Endometrium (tissue), 2 donors: ENCODE measurements around the gene PSKH1.
"Not testable (repeated sequence)": the region's sequence is repeated elsewhere in the genome, so short reads cannot be mapped to it uniquely, and the experiment has no call there.

Experiments used
- FAIRE-seq: peaks from 2 replicates; lab custom pipeline; 2012; peaks lifted over from hg19 to GRCh38; lab: Jason Lieb, UNC
- donor health status: control.
- donor health status: control.

Gene PSKH1

DNA sequence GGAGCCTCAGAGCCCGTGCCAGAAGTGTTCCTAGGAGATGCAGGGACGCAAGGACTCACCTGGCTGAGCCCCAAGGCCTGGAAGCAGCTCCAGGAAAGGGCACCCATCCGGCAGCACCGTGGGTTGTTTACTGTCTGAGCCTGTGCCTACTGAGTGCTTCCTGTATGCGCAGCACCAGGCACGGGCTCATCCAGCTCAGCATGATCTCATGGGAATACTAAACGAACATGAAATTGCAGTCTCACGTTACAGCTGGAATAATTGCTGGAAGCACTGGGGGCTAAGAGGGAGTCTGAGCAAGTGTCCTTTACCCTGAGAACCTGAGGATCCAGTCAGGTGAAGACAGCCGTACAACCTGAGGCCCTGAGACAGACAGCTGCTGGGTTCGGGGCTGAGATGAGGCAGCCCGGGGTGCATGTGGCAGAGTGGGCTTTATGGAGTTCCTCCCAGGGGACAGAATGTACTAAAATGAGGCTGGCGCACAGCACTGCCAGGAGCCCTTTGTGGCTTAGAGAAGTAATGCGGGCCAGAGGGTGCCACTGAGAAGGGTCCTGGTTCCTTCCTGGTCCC is 33.2 kb downstream of the PSKH1 start:
- no peak for FAIRE-seq

DNA sequence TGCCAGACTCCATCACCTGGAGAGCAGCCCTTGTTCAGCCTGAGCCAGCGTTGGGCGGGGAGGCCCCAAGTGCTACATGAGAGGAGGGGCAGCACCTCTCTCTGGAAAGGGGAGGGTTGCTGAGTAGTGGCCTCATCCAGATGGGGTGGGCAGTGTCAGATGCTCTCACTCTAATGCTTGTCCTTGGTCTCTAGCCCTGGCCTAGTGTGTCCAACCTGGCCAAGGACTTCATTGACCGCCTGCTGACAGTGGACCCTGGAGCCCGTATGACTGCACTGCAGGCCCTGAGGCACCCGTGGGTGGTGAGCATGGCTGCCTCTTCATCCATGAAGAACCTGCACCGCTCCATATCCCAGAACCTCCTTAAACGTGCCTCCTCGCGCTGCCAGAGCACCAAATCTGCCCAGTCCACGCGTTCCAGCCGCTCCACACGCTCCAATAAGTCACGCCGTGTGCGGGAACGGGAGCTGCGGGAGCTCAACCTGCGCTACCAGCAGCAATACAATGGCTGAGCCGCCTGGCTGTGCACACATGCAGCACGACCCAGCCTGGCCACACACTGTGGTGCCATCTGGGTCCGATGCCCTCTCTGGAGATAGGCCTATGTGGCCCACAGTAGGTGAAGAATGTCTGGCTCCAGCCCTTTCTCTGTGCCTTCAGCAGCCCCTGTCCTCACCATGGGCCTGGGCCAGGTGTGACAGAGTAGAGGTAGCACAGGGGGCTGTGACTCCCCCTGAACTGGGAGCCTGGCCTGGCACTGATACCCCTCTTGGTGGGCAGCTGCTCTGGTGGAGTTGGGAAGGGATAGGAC is 34.3 kb downstream of the PSKH1 start:
- no peak for FAIRE-seq

DNA sequence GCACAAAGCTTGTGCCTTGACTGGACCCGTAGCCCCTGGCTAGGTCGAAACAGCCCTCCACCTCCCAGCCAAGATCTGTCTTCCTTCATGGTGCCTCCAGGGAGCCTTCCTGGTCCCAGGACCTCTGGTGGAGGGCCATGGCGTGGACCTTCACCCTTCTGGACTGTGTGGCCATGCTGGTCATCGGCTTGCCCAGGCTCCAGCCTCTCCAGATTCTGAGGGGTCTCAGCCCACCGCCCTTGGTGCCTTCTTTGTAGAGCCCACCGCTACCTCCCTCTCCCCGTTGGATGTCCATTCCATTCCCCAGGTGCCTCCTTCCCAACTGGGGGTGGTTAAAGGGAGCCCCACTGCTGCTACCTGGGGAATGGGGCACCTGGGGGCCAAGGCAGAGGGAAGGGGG is 35.1 kb downstream of the PSKH1 start:
- FAIRE-seq: no peak

DNA sequence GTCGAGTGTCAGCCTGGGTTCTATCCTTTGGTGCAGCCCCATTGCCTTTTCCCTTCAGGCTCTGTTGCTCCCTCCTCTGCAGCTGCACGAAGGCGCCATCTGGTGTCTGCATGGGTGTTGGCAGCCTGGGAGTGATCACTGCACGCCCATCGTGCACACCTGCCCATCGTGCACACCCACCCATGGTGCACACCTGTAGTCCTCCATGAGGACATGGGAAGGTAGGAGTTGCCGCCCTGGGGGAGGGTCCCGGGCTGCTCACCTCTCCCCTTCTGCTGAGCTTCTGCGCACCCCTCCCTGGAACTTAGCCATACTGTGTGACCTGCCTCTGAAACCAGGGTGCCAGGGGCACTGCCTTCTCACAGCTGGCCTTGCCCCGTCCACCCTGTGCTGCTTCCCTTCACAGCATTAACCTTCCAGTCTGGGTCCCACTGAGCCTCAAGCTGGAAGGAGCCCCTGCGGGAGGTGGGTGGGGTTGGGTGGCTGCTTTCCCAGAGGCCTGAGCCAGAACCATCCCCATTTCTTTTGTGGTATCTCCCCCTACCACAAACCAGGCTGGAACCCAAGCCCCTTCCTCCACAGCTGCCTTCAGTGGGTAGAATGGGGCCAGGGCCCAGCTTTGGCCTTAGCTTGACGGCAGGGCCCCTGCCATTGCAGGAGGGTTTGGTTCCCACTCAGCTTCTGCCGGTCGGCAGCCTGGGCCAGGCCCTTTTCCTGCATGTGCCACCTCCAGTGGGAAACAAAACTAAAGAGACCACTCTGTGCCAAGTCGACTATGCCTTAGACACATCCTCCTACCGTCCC is 35.7 kb downstream of the PSKH1 start:
- no peak for FAIRE-seq

DNA sequence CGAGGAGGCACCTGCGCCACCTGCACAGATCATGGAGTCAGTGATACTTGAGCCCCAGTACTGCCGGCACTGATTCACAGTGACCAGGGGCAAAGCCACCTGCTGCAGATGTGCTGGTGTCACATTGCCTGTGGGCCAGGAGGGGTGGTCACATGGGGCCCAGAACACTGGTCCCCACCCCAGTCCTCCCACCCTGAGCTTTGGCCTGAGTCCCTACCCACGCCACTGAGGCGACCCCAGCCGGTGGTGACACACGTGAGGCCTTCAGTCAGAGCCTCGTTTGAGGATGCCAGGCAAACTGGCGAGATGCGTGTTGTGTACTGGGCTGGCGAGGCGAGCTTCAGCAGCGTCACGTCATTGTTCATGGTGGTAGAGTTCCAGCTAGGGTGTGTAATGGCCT is 37.1 kb downstream of the PSKH1 start:
- no peak for FAIRE-seq

DNA sequence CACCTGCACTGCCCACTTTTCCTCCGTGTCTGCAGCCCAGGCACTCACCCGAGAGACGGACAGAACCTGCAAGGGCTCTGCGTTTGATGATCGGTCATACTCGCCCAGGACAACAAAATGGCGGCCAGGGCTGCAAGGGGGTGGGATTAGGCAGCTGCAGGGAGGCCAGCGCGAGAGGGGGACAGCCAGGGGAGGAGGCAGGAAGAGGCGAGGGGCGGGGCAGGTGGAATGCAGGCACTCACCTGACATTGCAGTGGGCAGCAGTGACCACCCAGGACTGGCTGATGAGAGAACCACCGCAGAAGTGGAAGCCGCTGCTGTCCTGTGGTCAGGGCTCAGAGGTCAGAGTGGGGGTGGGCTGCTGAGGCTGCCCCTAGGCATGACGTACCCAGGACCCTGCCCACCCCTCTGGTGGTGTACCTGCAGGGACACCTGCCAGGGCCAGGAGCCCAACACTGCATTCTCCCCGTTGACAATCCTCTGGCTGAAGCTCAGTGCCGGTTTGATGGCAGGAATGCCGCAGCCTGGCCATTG is 37.7 kb downstream of the PSKH1 start:
- no peak for FAIRE-seq

DNA sequence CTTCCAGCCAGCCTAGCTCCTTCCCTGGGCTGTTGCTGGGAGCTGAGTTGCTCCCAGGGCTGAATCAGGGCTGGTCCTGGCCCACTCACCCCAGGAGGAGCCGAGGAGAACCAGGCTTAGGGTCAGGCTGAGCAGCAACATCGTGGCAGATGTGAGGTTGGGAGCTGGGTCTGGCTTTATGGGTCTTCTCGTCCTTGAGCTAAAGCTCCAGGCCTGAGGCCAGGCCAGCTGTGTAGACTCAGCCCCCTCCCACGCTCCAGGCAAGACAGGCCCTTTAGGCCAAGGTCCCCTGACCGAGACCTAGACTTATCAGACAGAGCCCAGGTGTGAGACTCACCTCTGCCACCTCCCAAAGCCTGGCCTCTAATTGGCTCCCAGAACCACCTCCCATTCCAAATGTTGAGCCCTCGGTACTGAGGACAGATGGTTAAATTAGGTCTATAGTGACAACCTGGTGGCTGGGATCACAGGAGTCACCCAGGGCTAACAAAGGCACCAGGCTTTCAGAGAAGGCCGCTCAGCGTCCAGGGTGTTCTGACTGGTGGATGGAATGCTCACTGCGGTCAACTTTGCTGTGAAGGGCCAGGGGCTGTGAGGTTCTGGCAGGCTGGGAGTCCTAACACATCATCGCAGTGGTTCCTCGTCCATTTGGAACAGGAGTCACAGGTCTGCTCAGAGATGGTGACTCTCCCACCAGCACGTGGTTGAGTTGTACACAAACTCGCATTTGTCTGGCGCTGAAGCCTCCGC is 38.8 kb downstream of the PSKH1 start, which contains the start of gene CTRL:
Gene CTRL (minus strand): TSS at position 151 of the 750 bp plus-strand sequence. CDS start 10 bp downstream, at position 141.
- no peak for FAIRE-seq

DNA sequence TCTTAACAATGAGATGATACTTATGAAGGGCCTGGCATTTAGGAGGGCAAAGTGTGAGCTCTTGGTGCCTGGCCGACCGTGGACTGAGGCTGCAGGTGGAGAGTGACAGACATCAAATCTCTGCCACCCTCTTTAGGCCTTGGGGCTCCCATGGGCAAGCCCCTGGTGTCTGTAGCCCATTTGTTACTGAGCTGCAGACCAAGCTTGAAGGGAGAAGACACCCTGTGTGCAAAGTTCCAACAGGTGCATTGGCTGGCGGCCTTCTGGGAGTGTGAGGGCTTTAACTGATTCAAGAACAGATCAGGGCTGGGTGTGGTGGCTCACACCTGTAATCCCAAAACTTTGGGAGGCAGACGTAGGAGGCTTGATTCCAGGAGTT is 39.4 kb downstream of the PSKH1 start:
- FAIRE-seq: no peak

DNA sequence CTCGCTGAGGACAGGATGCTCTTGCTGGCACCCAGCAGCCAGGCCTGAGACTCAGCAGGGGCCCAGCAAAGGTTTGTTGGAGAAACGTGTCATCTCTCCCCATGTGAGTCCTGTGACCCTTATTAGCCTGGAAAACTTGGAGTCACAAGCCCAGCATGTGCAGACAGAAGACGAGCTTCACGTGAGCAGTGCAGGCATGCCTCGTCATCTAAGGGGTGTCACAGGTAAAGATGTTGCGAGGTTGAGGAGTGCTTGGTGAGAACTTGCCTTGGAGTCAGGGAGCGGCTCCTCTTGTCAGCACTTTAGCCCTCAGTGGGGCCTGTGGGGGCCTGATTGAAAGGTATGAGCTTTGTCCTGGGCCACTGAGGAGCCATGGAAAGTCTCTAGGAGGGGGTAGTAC is 40.8 kb downstream of the PSKH1 start:
- FAIRE-seq: no peak

DNA sequence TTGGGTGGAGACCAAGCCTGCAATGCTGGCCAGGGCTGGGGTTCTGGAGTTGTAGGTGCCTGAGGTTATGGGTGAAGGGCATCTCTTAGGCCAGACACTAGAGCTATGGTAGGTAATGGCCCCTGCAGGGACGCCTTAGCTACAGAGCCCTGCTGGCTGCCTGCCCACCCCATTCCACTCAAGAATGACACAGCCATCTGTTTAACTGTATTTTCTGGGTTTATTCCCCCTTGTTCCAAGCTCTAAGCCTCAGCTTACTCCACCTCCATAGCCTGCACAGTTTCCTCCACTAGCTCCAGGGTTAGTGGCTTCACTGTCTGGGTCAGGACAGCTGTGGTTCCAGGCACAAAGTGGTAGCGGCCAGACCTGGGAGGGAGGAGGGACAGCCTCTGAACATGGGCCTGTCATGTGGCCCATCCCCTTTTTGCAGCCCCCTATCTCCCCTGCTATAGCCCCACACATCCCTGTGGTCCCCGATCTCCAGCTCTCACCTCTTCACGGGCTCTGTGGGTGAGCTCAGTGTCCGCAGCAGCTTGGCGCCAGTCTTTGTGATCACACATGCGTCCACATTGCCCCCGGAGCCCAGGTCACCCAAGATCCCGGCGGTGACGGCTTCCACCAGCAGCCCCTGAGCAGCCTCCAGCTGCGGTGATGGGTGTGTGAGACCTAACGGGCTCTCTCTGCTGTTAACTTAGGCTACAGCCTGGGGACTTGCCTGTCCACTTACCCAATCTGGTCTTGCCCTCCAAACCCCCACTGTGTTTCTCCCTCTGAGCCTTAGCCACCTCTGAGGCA is 41.4 kb downstream of the PSKH1 start:
- FAIRE-seq: no peak

DNA sequence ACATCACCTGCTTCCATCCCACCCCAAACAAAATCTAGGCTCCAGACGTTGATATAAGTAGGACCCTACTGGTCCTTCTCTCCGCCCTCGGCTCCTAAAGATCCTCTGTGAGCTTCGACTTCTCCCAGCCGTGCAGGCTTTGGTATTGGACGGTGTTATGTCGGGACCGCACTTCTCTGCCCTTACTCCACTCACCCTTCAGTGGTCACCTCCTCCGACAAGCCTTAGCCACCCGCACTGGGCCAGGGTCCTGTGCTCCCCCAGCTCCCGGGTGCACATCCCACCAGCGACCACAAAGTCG is 42.0 kb downstream of the PSKH1 start:
- no peak for FAIRE-seq

DNA sequence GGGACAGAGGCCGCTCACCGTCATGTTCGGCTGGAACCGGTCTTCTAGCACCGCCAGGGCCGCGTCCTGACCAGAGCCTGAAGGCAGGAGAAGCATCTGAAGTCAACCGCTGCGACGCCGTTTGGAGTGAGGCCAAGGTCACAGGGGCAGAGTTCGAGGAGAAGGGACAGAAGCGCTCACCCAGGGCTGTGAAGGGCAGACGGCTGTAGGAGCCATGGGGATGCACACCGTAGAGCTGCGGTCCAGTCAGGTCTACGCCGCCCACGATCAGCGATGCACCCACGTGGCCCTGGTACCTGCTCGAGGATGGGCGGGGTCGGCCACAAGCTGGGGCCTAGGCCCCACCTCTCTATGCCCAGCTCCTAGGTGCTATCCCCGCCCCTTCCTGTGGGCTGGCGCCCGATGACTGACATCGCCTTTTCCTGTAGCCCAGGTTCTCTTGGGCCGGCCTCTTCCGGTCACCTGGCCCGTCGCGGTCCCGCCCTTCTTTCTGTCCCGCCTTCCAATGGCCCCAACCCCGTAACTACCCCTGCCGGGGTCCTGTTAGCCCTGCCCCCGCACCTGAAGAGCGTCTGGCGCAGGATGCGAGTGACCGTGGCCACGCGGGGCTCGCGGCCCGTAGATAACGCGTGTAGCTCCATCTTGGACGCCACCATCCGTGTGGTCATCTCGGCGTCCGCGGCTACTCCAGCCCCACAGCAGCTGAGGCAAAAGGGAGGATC is 42.5 kb downstream of the PSKH1 start:
- peak; percentile 92 for FAIRE-seq

DNA sequence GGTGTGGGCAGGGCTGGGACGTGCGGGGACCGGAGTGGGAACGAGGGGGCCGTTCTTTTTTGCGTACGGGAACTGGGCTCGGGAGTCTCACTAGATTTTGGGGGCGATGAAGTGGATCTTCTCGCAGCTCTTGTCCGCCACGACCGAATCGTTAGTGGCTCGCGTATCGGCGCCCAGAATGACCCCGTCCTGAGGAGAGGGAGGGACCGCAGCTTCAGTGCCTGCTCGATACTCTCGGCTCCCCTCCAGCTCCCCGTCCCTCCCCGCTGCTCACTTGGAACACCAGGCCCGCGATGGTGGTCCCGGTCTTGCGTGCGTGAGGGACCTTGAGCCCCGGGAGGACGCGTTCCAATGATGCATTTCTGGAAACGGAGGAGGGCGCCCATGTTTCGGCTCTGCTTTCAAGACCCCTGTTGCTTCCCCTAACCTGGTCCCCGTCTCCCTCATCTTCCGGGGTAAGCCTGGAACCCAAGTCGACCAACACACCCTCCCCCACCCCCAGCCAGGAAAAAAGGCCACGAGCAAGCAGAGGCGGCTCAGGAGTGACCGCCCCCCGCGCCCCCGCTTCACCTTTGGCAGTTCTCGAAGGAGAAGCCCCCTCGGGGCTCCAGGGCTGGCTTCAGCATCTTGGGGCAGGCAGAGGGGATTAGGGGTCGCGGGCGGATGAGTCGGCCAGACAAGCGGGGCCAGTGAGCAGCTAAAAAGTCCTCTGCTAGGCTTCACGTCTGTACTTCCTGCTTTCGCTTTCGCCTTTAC is 43.2 kb downstream of the PSKH1 start, which contains the start of gene PSMB10:
Gene PSMB10 (minus strand): TSS at position 727 of the 756 bp plus-strand sequence. CDS start 101 bp downstream, at position 626.
- no peak for FAIRE-seq

DNA sequence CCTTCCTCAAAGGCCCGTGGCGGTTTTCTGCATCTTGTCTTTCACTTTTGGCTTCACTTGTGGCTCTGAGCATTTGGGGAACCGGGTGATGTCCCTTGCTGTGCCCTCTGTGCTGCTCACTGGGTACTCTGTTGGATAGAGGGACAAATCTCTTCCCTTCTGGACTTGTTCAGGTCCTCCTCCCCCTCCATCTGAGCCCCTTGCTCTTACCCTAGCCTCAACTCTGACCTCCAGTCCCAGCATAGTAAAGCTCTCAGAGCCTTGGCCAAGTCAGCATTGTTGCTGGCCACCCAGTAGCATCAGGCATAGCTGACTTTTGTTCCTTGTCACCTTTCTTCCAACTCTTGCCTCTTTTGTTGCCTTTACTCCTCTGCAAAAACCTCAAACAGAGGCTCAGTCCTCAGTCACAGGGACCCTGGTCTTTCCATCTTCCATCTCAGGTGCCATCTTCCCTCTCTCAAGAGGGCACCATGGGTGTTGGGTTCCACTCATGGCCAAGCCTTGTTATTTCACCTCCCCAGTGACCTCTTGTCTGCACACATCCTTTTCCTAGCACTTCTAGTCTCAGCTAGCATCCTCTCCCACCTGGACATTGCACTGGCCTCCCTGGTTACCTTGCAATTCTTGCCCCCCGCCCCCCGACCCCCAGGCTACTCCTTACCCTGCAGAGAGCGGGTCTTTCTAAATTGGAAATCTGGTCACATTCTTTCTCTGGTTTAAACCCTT is 44.0 kb downstream of the PSKH1 start:
- FAIRE-seq: no peak

DNA sequence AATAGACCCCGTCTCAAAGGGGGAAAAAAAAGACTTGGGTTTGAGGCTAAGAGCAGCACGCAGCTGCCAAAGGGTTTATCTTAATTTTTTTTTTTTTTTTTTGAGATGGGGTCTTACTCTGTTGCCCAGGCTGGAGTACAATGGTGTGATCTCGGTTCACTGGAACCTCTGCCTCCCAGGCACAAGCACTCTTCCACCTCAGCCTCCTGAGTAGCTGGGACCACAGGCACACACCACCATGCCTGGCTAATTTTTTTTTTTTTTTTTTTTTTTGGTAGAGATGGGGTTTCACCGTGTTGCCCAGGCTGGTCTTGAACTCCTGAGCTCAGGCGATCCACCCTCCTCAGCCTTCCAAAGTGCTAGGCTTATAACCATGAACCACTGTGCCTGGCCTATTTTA is 44.7 kb downstream of the PSKH1 start:
- FAIRE-seq: not testable (repeated sequence)

DNA sequence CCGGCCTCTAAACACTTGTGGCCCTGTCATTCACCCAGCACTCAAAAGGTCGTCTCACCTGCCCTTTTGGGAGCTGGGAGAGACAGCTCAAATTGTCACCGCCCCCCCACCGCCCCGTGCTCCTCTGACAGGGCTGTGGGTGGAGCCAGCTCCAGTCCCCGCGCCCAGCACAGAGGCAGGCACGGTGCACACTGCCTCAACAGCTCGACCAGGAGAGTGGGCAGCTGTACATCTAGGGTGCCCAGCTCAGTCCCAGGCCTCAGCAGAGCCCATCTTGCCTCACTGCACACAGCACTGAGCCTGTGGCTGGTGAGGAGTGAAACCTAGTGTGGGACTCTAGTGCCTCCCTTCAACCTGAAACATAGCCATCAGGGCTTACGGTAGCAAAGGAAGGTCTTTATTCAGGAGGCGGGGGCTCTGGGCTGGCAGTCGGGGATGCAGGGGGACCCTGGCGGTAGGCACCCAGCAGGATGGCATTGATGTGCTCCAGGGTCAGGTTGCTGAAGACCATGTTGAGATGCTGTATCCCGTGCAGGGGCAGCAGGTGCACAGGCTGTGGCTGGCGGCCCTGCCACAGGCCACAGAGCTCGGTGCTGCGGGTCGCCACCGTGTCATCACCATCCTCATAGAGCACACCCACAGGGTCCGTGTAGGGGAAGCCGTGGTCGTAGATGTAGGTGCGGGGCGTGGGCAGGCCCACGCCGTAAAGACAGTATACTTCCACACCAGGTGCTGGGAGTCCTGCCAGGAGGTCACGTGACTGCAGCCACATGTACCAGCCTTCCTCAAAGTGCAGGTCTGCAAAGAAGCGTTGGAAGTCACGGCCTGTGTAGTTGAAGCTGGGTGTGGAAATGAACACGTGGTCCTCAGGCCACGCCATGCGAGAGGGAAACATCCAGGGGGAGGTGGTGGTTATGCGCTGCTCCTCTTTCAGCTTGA is 46.7 kb downstream of the PSKH1 start:
- FAIRE-seq: no peak

DNA sequence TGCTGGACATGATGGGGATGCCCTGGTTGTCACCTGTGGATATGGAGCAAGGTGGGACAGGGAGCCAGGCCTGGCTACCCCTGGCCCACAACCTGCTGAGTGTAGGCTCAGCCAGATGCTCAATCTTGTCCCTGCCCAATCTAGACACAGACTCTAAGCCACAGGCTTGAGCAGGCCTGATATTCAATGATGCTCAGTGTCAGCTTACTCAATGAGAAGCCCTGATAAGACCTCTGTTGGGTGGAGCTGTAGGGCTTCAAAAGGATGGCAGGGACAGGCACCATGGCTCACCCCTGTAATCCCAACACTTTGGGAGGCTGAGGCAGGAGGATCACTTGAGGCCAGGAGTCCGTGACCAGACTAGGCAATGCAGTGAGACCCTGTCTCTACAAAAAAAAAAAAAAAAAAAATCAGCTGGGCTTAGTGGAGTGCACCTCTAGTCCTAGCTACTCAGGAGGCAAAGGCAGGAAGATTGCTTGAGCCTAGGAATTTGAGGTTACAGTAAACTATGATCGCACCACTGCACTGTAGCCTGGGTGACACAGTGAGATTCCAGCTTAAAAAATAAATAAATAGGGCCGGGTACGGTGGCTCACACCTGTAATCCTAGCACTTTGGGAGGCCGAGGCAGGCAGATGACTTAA is 47.5 kb downstream of the PSKH1 start:
- no peak for FAIRE-seq
